Liver (tissue), 3 donors: ENCODE data around the gene RGS12.

Experiments
- CTCF ChIP-seq: fragments of 150-350 bp; IDR thresholded peaks from 2 replicates; pipeline ENCODE4 v1.5.1; 2017; ENCODE audit warnings: improper control_type of control experiment, low read depth, low read length; ENCODE audit not compliant: missing input control
- JUND ChIP-seq, 2 donors: IDR thresholded peaks; 2 replicates each; pipeline ENCODE4 v1.6.1; 2016; ENCODE audit warnings: antibody characterized with exemption in 2 of 2
- REST ChIP-seq: IDR thresholded peaks from 2 replicates; pipeline ENCODE4 v1.6.1; 2016; ENCODE audit warnings: antibody characterized with exemption, mild to moderate bottlenecking
- SP1 ChIP-seq: IDR thresholded peaks from 2 replicates; pipeline ENCODE4 v1.6.1; 2018; ENCODE audit warnings: antibody characterized with exemption, mild to moderate bottlenecking
- donor health status: healthy.
- donor health status: healthy.

- no peak for TF ChIP-seq JUND (IDR thresholded peaks at IDR 0.05)
- no peak for TF ChIP-seq CTCF
- TF ChIP-seq SP1 = no peak
- TF ChIP-seq REST = no peak
These were observed 23.5 kb upstream of the RGS12 start for GRCh38 chr4:3269105-3269927.
